Left ventricle myocardium inferior (tissue), 1 donor: ENCODE data around the gene CCM2L. TPM values are rescaled to one million over a fixed set of nuclear protein-coding genes. Genes with fewer than 3 reads are reported as not detected.

Experiments
- DNase-seq: peaks from one replicate; pipeline ENCODE4 v3.0.0-alpha.2; 2020
- H3K27ac ChIP-seq: fragments of 200-600 bp; replicated peaks from 2 replicates; pipeline ENCODE4 v1.8.0; 2021
- H3K27me3 ChIP-seq: fragments of 200-600 bp; 2 replicates; pipeline ENCODE4 v1.8.0; 2021; ENCODE audit warnings: low read depth
- H3K36me3 ChIP-seq: fragments of 200-600 bp; 2 replicates; pipeline ENCODE4 v1.8.0; 2021
- H3K4me1 ChIP-seq: fragments of 200-600 bp; 2 replicates; pipeline ENCODE4 v1.8.0; 2021
- H3K4me3 ChIP-seq: fragments of 200-600 bp; 2 replicates; pipeline ENCODE4 v1.8.0; 2021; ENCODE audit warnings: mild to moderate bottlenecking, moderate library complexity
- H3K9me3 ChIP-seq: fragments of 200-600 bp; replicated peaks from 2 replicates; pipeline ENCODE4 v1.8.0; 2021
- intact Hi-C: fragments of 100-400 bp; cut with micrococcal nuclease; formaldehyde crosslinking; loops from one replicate; pipeline ENCODE4 v1.11.0; 2022
- total RNA-seq: library from RNA; stranded (reverse); fragmentation: NEBNext Ultra II Directional; extraction: Animal tissue kit (Norgen Biotek cat#: 25700); gene quantifications from one replicate; pipeline ENCODE4 v1.2.1, GENCODE V29; 2021
- TF ChIP-seq, protein P1 (sequence below): fragments of 200-600 bp; IDR thresholded peaks from 2 replicates; pipeline ENCODE4 v1.8.0; 2021; ENCODE audit warnings: antibody characterized with exemption, mild to moderate bottlenecking, borderline replicate concordance
- donor health status: DM: no; HTN: yes; CAD: no; lungs with severe emphysema.

The CCM2L gene
- total RNA-seq, 1 donor from 2014 or later = 7.5 TPM

DNA sequence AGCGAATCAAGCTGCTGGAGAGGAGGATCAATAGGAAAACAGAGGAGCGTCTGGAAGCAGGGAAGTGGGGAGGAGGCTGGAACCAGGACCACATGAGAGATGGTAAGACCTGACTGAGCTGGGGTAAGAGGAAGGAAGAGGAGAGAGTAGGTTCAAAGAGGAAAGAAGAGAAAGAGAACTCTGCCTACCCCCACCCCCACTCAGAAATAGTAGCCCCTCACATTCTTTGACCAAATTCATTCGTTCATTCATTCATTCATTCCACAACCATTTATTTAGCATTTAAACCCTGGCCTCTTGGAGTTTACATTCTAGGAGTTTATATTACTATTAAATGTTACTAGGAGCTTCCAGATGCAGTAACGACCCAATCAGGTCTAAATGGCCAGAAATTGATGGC lies 26.0 kb downstream of the CCM2L start:
- peaks cover 44% of the 10 kb centered on the region for H3K27me3 ChIP-seq
- no peak for DNase-seq
- no peaks in the 10 kb centered on the region for H3K36me3 ChIP-seq
- H3K9me3 ChIP-seq = no peaks in the 10 kb centered on the region
- intact Hi-C loops = no loop called here
- TF ChIP-seq, protein P1, sequence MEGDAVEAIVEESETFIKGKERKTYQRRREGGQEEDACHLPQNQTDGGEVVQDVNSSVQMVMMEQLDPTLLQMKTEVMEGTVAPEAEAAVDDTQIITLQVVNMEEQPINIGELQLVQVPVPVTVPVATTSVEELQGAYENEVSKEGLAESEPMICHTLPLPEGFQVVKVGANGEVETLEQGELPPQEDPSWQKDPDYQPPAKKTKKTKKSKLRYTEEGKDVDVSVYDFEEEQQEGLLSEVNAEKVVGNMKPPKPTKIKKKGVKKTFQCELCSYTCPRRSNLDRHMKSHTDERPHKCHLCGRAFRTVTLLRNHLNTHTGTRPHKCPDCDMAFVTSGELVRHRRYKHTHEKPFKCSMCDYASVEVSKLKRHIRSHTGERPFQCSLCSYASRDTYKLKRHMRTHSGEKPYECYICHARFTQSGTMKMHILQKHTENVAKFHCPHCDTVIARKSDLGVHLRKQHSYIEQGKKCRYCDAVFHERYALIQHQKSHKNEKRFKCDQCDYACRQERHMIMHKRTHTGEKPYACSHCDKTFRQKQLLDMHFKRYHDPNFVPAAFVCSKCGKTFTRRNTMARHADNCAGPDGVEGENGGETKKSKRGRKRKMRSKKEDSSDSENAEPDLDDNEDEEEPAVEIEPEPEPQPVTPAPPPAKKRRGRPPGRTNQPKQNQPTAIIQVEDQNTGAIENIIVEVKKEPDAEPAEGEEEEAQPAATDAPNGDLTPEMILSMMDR = no peak
- H3K4me3 ChIP-seq = no peak overlapping the region
- H3K27ac ChIP-seq = no peak overlapping the region
- H3K4me1 ChIP-seq = peaks cover 23% of the 10 kb centered on the region

DNA sequence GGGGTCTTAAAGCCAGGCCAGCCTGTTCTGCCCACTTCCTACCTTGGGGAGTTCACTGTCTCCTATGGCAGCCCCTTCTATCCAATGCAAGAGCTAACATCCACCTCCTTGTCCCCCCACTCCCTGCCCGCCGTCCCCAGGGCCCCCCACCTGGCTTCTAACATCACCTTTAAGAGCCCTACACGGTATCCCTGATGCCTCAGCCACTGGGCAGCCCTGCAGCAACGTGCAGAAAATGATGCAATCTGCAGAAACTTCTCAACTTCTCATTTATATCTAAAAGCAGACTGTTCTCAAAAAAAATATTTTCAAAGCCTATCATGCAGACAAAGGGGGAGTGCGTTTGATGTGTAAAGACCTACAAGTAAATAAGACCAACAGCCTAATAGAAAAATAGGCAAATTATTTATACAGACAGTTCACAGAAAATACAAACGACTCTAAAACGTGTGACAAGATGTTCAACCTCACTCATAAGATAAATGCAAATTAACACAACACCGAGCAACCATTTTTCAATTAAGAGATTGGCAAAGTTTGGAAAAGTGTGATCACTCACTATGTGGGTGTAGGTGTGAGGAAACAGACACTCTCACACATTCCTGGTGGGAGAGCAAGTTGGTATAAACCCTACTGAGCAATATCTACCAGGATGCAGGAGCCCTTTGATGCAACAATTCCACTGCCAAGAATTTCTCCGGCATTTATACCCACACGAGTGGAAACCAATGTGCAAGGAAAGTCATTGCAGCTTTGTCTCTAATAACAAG lies 26.7 kb downstream of the CCM2L start:
- no peaks in the 10 kb centered on the region for H3K9me3 ChIP-seq
- H3K36me3 ChIP-seq = no peaks in the 10 kb centered on the region
- peaks cover 17% of the 10 kb centered on the region for H3K4me1 ChIP-seq
- no peak overlapping the region for H3K27ac ChIP-seq
- intact Hi-C loops = no loop called here
- TF ChIP-seq, protein P1 = no peak
- peaks cover 44% of the 10 kb centered on the region for H3K27me3 ChIP-seq
- no peak for DNase-seq
- no peak overlapping the region for H3K4me3 ChIP-seq

DNA sequence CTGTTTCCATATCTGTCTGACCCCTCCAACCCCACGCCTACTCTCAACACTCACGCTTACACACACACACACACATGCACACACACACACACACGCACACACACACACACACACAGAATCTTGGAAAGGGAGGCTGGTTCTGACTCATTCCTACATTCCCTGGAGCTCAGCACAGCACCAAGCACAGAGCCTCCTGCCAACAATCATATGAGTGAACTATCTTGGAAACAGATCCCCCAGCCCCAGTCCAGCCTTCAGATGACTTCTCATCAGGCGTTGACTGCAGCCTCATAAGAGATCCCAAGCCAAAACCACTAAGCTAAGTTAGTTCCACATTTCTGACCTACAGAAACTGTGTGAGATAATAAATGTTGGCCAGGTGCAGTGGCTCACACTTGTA lies 27.7 kb downstream of the CCM2L start:
- TF ChIP-seq, protein P1 = no peak
- intact Hi-C loops = no loop called here
- Histone ChIP-seq H3K9me3 (no peaks in the 10 kb centered on the region), H3K4me3 (no peak overlapping the region), H3K4me1 (peaks cover 17% of the 10 kb centered on the region), H3K27me3 (peaks cover 44% of the 10 kb centered on the region), H3K27ac (no peak overlapping the region), H3K36me3 (no peaks in the 10 kb centered on the region)
- no peak for DNase-seq

DNA sequence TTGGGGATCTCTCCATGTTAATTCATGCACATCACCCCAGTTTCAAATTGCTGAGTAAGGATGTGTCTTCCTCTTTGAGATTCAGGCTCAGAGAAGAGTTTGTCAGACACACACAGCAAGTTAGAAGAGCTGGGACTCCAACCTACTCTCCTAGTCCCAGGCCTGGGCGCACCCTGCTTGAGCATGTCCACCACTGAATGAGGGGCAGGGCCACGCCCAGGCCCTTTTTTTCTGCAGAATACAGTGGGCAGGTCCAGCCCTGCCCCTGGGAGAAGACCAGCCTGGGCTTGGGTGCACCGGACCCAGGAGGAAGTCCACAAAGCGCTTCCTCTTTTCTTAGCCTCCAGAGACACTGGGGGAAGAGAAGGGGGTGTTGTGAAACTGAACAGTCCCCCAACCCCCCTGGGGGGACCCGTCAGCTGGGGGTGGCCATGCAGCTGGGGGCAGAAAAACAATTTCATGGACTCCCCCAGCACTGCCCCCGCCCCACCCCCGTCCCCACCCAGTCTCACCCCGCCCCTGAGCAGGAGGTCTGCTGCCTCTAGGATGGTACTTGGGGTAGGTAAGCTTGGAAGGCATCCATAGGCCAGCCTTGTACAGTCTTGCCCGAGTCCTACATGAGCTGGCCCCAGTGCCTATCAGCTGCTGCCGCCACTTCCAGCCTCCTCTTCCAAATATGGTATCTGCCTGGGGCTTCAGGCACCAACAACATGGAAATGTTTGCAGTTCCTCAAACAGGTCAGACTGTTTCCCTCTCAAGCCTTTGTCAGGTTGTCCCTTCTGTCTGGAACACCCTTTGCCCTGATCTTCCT lies 30.1 kb downstream of the CCM2L start:
- peak; percentile 48 for DNase-seq
- Histone ChIP-seq H3K27ac (peak overlapping the region; percentile 5), H3K9me3 (no peaks in the 10 kb centered on the region), H3K27me3 (peaks cover 27% of the 10 kb centered on the region), H3K4me1 (peaks cover 1% of the 10 kb centered on the region), H3K4me3 (no peak overlapping the region), H3K36me3 (no peaks in the 10 kb centered on the region)
- TF ChIP-seq, protein P1 = no peak
- intact Hi-C loops = no loop called here

DNA sequence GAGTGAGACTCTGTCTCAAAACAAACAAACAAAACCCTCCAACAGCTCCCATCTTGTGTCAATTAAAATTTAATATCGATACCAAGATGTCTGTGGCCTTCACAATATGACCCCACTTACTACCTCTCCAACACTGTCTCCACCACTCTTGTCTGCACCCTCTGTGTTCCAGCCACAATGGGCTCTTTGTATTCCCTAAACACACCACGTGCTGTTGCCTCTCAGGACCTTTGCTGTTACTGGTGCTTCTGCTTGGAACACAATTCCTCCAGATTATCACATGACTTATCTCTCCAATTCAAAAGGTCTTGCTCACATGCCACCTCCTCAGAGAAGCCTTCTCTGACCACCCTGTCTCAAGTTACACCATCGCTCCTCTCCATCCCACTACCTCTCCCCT lies 35.8 kb downstream of the CCM2L start:
- intact Hi-C loops = no loop called here
- Histone ChIP-seq H3K4me3 (no peak overlapping the region), H3K27ac (no peak overlapping the region), H3K4me1 (no peaks in the 10 kb centered on the region), H3K27me3 (peaks cover 45% of the 10 kb centered on the region), H3K9me3 (no peaks in the 10 kb centered on the region), H3K36me3 (no peaks in the 10 kb centered on the region)
- DNase-seq = no peak
- TF ChIP-seq, protein P1 = no peak
